Lower leg skin (tissue), 4 donors: ENCODE measurements around the gene CIDEB. TPM values are rescaled to one million over a fixed set of nuclear protein-coding genes. Genes with fewer than 3 reads are reported as not detected.

Source experiments
- DNase-seq, 2 donors: peaks; one replicate each; pipeline ENCODE4 v3.0.0-alpha.2; 2019; ENCODE audit warnings: low spot score in 2 of 2
- H3K4me3 ChIP-seq: fragments of 200-600 bp; sonication (generic); 2 replicates; pipeline ENCODE4 v1.5.1; 2017; ENCODE audit warnings: mild to moderate bottlenecking, low read depth; ENCODE audit not compliant: poor library complexity, severe bottlenecking
- POLR2A ChIP-seq, 2 donors: fragments of 450-650 bp; IDR thresholded peaks; one replicate each; pipeline ENCODE4 v1.6.1; 2016 to 2017; ENCODE audit warnings: antibody characterized with exemption in 2 of 2, mild to moderate bottlenecking in 1 of 2, moderate library complexity in 1 of 2
- WGBS, 2 donors: methylation state at CpG; one replicate each; pipeline ENCODE4 v1.1.5; 2018; 5-methylcytosine and 5-hydroxymethylcytosine counted together
- intact Hi-C: fragments of 100-400 bp; cut with DNase I; formaldehyde crosslinking; loops from one replicate; pipeline ENCODE4 v1.15.0; 2023; ENCODE audit warnings: low total_unique reads
- total RNA-seq, 4 donors: library from RNA; depleted of rRNA; stranded (reverse); fragments of >200 nt; gene quantifications; one replicate each; pipeline ENCODE4 v1.1.0, GENCODE V29; 2016
- TF ChIP-seq, protein P1 (sequence below), 3 donors: fragments of 450-650 bp; IDR thresholded peaks; one replicate each; pipeline ENCODE4 v1.5.1; 2016; ENCODE audit warnings: antibody characterized with exemption in 3 of 3, mild to moderate bottlenecking in 3 of 3, moderate library complexity in 2 of 3

The CIDEB gene
- total RNA-seq, 4 donors from 2014 or later = 10.6 to 29.8 (median 25.1) TPM

DNA sequence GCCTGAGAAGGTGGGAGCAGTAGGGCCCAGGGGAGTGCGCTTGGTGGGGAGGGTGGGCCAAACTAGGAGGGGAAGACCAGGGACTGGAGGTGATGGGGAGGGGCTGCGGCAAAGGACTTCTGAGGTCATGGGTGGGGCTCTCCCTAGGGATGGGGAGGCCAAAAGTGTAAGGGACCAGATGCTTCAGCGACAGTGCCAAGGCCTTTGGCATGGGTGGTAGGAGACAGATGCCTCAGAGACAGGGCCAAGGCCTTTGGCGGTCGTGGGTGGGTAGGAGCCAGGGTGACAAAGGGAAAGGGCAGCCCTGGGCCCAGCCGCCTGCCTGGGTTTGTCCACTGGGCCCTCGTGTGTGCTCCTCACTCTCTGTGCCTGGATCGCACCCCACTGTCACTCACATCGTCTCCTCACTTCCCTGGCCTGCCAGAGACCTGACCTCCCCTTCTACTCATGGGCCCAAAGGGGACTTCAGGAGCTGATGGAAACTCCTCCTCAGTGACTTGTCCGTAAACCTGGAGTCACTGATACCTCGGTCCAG lies 23.2 kb downstream of the CIDEB start:
- 58 to 65% methylated on average over 11 of the region's 11 CpGs for WGBS, 2 donors
- no peak for TF ChIP-seq POLR2A (IDR thresholded peaks at IDR 0.05)
- TF ChIP-seq, protein P1, sequence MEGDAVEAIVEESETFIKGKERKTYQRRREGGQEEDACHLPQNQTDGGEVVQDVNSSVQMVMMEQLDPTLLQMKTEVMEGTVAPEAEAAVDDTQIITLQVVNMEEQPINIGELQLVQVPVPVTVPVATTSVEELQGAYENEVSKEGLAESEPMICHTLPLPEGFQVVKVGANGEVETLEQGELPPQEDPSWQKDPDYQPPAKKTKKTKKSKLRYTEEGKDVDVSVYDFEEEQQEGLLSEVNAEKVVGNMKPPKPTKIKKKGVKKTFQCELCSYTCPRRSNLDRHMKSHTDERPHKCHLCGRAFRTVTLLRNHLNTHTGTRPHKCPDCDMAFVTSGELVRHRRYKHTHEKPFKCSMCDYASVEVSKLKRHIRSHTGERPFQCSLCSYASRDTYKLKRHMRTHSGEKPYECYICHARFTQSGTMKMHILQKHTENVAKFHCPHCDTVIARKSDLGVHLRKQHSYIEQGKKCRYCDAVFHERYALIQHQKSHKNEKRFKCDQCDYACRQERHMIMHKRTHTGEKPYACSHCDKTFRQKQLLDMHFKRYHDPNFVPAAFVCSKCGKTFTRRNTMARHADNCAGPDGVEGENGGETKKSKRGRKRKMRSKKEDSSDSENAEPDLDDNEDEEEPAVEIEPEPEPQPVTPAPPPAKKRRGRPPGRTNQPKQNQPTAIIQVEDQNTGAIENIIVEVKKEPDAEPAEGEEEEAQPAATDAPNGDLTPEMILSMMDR (IDR thresholded peaks at IDR 0.05) = no peak

GRCh38 chr14:24283796-24284460 lies 23.8 kb downstream of the CIDEB start:
- intact Hi-C loops = no loop called here
- no peak for TF ChIP-seq POLR2A (IDR thresholded peaks at IDR 0.05)
- TF ChIP-seq, protein P1 (IDR thresholded peaks at IDR 0.05) = no peak
- no peak overlapping the region for H3K4me3 ChIP-seq
- 77 to 91% methylated on average over 5 of the region's 5 CpGs for WGBS, 2 donors
- DNase-seq = no peak

More for the DNA sequence above, 23.2 kb downstream of the CIDEB start:
- intact Hi-C loops = no loop called here
- no peak for DNase-seq
- no peak overlapping the region for H3K4me3 ChIP-seq

DNA sequence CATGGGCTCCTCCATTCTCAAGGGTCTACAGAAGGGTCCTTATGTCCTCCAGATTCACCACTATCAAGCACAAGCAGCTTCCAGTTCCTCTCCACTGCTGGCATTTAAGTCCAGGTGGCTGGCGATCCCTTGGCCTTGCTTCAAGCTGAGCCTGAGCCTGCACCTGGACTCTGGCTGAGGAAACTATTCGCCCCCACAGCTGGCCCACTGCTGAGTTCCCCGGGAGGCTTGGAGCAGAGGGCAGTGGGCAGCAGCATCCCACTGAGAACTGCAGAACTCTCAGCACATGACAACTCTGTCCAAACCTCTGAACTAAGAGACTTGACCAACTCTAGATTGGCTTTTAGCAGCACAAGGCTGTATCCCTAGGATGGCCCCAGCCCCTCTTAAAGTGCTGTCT lies 25.0 kb downstream of the CIDEB start:
- intact Hi-C loops = no loop called here
- no peak overlapping the region for H3K4me3 ChIP-seq
- DNase-seq = no peak
- TF ChIP-seq POLR2A (IDR thresholded peaks at IDR 0.05) = no peak
- TF ChIP-seq, protein P1 (IDR thresholded peaks at IDR 0.05) = no peak
- WGBS, 2 donors = 83 to 100% methylated on average over 3 of the region's 3 CpGs

GRCh38 chr14:24281636-24282035 lies 26.1 kb downstream of the CIDEB start:
- intact Hi-C loops = no loop called here
- no peak overlapping the region for H3K4me3 ChIP-seq
- DNase-seq = no peak
- WGBS, 2 donors = 88 to 97% methylated on average over 7 of the region's 7 CpGs
- TF ChIP-seq POLR2A (IDR thresholded peaks at IDR 0.05) = no peak
- TF ChIP-seq, protein P1 (IDR thresholded peaks at IDR 0.05) = no peak

DNA sequence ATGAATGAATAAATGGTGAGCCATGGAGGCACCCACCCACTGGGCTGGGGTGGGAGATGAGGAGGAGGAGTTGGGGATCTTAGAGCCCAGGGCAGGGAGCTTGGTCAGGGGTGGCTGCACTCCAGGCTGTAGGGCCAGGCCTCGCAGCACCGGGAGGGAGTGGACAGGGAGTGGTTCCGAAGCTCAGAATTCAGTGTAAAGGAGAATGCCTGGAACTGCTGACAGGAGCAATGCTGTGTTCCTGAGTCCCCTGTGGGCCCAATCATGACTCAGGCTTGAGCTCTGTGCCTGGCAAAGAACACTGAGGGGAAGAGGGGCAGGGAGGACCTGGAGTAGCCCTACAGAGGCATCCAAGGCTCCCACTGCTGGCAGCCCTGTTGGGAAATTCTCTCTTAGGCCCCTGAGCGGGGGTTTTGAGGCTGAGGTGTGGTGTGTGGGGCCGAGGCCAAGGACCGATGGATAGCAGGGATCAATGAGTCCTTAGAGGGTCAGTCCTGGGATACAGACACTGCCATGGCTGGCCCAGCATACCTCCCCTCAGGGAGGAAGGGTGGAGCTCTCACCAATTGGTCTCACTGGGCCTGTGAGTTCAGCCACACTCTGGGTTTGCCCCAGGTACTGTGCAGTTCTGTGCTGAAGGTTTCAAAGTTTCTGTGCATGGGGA lies 26.8 kb downstream of the CIDEB start:
- intact Hi-C loops = no loop called here
- no peak for DNase-seq
- 63 to 73% methylated on average over 6 of the region's 6 CpGs for WGBS, 2 donors
- no peak overlapping the region for H3K4me3 ChIP-seq
- TF ChIP-seq, protein P1 (IDR thresholded peaks at IDR 0.05) = no peak
- TF ChIP-seq POLR2A (IDR thresholded peaks at IDR 0.05) = no peak
